Tibial artery (tissue), 4 donors: ENCODE data around the gene CDK6.

ENCODE experiments used
- DNase-seq, 2 donors: peaks; one replicate each; pipeline ENCODE4 v3.0.0-alpha.2; 2019
- H3K27ac ChIP-seq, 2 donors: fragments of 200-600 bp; sonication (generic) in 1 of 2; 1 replicate in 1 of 2; 2 replicates in 1 of 2; pipeline ENCODE4 v1.5.1; 2018 to 2019; ENCODE audit warnings: mild to moderate bottlenecking in 1 of 2
- H3K27me3 ChIP-seq, 2 donors: fragments of 200-600 bp; sonication (generic) in 1 of 2; one replicate each; pipeline versions ENCODE4 v1.5.1 to v1.6.0; 2016 to 2019
- H3K36me3 ChIP-seq, 3 donors: fragments of 200-600 bp; sonication (generic) in 2 of 3; one replicate each; pipeline ENCODE4 v1.5.1; 2016 to 2019; ENCODE audit warnings: mild to moderate bottlenecking in 2 of 3
- H3K4me1 ChIP-seq, 4 donors: fragments of 200-600 bp; sonication (generic) in 2 of 4; 1 replicate in 3 of 4; 2 replicates in 1 of 4; pipeline ENCODE4 v1.5.1; 2016 to 2019
- H3K4me3 ChIP-seq, 2 donors: fragments of 200-600 bp; sonication (generic) in 1 of 2; 1 replicate in 1 of 2; 2 replicates in 1 of 2; pipeline ENCODE4 v1.5.1; 2018 to 2019; ENCODE audit warnings: mild to moderate bottlenecking in 2 of 2
- H3K9me3 ChIP-seq, 3 donors: fragments of 200-600 bp; sonication (generic) in 1 of 3; one replicate each; pipeline ENCODE4 v1.5.1; 2016 to 2019
- intact Hi-C: fragments of 100-400 bp; cut with DNase I; formaldehyde crosslinking; loops from one replicate; pipeline ENCODE4 v1.15.0; 2023; ENCODE audit warnings: low total_unique reads
- TF ChIP-seq, protein P1 (sequence below), 2 experiments: fragments of 200-600 bp in 1 of 2; fragments of 450-650 bp in 1 of 2; IDR thresholded peaks; one replicate each; pipeline ENCODE4 v1.5.1; 2017 to 2019; ENCODE audit warnings: antibody characterized with exemption in 2 of 2, mild to moderate bottlenecking in 1 of 2, moderate library complexity in 1 of 2

Gene CDK6

GRCh38 chr7:92732316-92733036, 103.9 kb downstream of the CDK6 start:
- no peaks in the 10 kb centered on the region for H3K9me3 ChIP-seq
- DNase-seq, result no peak
- peaks cover 0 to 17% (median 0%) of the 10 kb centered on the region in 4 donors for H3K4me1 ChIP-seq
- no peak overlapping the region for H3K27ac ChIP-seq
- H3K27me3 ChIP-seq, result no peaks in the 10 kb centered on the region
- TF ChIP-seq, protein P1, sequence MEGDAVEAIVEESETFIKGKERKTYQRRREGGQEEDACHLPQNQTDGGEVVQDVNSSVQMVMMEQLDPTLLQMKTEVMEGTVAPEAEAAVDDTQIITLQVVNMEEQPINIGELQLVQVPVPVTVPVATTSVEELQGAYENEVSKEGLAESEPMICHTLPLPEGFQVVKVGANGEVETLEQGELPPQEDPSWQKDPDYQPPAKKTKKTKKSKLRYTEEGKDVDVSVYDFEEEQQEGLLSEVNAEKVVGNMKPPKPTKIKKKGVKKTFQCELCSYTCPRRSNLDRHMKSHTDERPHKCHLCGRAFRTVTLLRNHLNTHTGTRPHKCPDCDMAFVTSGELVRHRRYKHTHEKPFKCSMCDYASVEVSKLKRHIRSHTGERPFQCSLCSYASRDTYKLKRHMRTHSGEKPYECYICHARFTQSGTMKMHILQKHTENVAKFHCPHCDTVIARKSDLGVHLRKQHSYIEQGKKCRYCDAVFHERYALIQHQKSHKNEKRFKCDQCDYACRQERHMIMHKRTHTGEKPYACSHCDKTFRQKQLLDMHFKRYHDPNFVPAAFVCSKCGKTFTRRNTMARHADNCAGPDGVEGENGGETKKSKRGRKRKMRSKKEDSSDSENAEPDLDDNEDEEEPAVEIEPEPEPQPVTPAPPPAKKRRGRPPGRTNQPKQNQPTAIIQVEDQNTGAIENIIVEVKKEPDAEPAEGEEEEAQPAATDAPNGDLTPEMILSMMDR (IDR thresholded peaks at IDR 0.05), result no peak
- intact Hi-C loops, result no loop called here
- H3K4me3 ChIP-seq, result no peak overlapping the region
- H3K36me3 ChIP-seq, result no peaks in the 10 kb centered on the region

DNA sequence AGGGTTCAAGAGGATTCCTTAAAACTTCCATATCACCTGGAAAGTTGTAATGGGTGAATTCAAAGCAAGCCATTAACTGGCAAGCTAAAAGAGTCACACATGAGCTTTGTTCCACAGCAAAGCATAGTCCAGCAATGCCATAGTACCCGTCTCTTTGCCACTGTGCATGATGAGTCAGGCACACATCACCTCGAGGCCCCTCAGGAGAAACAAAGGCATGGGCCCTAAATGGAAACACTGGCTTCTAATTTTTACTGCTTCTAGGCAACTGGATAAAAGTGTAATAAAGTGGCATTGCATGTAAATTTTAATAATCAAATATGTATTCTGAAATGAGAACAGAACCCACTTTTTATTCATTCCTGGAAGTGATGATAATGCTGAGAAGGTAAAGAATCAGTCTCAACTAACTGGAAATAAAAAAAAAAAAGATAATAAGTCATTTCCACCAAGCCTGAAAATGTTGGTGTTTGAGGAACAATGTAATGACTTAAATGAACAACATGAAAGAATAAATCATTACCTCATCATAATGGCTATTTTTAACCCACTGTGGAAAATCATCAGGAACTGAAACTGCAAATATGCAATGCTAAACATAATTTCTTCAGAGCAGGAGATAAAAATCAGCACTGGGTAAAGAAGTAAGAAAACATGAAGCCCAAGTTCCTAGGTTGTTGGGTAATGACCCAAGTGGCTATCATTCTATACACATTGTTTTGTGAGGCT, 104.9 kb downstream of the CDK6 start:
- Histone ChIP-seq H3K27ac (no peak overlapping the region), H3K4me1 (peaks cover 0 to 17% (median 0%) of the 10 kb centered on the region in 4 donors), H3K9me3 (no peaks in the 10 kb centered on the region), H3K4me3 (no peak overlapping the region), H3K36me3 (no peaks in the 10 kb centered on the region), H3K27me3 (no peaks in the 10 kb centered on the region)
- intact Hi-C loops, result no loop called here
- TF ChIP-seq, protein P1 (IDR thresholded peaks at IDR 0.05), result no peak
- DNase-seq, result no peak

DNA sequence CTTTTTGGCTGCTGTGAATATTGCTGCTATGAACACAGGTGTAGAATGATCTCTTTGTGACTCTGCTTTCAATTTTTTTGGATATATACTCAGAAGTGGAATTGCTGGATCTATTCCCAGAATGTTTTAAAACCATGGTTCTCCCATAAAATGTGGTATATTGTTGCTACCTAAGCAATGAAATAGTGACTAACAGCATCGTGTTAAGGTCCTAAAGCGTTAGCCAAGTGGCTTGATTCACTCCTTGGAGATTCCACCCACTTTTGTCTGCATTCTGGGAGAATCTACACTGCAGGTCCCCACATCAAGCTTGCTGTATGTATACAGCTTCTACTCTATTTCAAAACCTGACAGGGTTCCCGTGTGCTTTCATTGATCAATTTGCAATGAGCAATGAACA, 105.6 kb downstream of the CDK6 start:
- Histone ChIP-seq H3K4me3 (no peak overlapping the region), H3K4me1 (peaks cover 0 to 17% (median 0%) of the 10 kb centered on the region in 4 donors), H3K9me3 (no peaks in the 10 kb centered on the region), H3K36me3 (no peaks in the 10 kb centered on the region), H3K27ac (no peak overlapping the region), H3K27me3 (no peaks in the 10 kb centered on the region)
- no peak for DNase-seq
- TF ChIP-seq, protein P1 (IDR thresholded peaks at IDR 0.05), result no peak
- intact Hi-C loops, result no loop called here

- Histone ChIP-seq H3K9me3 (no peaks in the 10 kb centered on the region), H3K4me3 (no peak overlapping the region), H3K27ac (no peak overlapping the region), H3K27me3 (no peaks in the 10 kb centered on the region), H3K4me1 (peaks cover 0 to 17% (median 0%) of the 10 kb centered on the region in 4 donors), H3K36me3 (peaks cover 4 to 8% (median 7%) of the 10 kb centered on the region in 3 donors)
- intact Hi-C loops, result no loop called here
- no peak for DNase-seq
- TF ChIP-seq, protein P1 (IDR thresholded peaks at IDR 0.05), result no peak
Observed at GRCh38 chr7:92729751-92730150, 106.6 kb downstream of the CDK6 start.

DNA sequence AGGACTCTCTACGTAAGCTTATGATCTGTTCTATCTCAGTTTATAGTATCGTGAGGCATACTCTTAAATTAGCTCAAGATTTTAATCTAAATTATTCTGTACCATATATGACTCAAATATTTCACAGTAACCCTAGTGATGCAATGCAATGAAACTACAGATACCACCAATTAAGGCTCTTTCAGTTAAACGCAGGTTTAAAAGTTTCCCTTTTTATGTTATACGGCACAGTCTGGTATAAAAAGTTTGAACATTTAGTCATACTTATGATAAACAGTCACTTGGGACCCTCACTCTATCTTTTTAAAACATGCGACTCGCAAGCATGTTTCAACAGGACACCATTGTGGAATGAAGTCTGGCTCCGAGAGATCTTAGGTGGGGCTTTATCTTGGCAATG, 107.2 kb downstream of the CDK6 start:
- H3K4me3 ChIP-seq, result no peak overlapping the region
- no peak for DNase-seq
- TF ChIP-seq, protein P1 (IDR thresholded peaks at IDR 0.05), result no peak
- H3K36me3 ChIP-seq, result peaks cover 4 to 12% (median 10%) of the 10 kb centered on the region in 3 donors
- H3K9me3 ChIP-seq, result no peaks in the 10 kb centered on the region
- H3K27ac ChIP-seq, result no peak overlapping the region
- intact Hi-C loops, result no loop called here
- peaks cover 0 to 17% (median 0%) of the 10 kb centered on the region in 4 donors for H3K4me1 ChIP-seq
- no peaks in the 10 kb centered on the region for H3K27me3 ChIP-seq
